ENCODE data around the gene GPR78. TPM values are rescaled to one million over a fixed set of nuclear protein-coding genes. Genes with fewer than 3 reads are reported as not detected.

Gene GPR78
- total RNA-seq, 1 donor from 2014 or later = 0.54 TPM

DNA sequence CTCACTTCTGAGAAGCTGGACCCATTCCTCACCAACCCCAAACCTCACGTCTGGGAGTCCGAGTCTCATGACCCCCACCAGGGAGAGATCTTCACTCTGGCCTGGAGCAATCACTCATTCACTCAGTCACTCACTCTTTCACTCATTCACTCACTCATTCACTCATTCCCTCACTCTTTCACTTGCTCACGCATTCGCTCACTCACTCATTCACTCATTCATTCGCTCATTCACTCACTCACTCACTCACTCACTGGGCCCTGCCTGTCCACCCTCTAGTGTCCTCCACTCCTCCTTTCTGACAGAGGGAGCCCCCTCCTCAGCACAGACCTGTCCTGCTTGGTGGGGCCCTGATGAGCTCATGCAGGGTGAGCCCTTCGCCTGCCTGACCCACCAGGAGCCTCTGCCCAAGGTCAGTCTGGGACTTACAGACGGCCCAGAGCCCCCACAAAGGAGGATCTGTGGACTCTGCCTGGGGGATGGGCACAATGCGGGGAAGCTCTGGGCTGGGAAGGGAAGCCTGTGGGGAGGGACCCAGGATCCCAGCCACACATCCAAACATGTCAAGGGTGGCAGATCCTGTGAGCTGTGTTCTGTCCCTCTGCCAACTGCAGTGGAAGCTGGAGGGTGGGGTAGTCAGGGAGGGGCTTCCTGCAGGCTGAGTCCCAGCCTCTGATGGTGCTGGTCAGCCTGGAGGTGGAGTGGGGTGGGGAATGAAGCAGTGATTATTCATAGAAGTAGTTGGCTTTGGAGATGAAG, 30.8 kb downstream of the GPR78 start:
- Mint-ChIP-seq H3K9me3 (ENCODE audit: unreplicated experiment) (no peaks in the 10 kb centered on the region), H3K4me1 (ENCODE audit: unreplicated experiment) (no peaks in the 10 kb centered on the region), H3K27me3 (ENCODE audit: unreplicated experiment) (peaks cover 7% of the 10 kb centered on the region), H3K4me3 (ENCODE audit: unreplicated experiment) (no peak overlapping the region), H3K36me3 (ENCODE audit: unreplicated experiment) (no peaks in the 10 kb centered on the region), H3K27ac (ENCODE audit: unreplicated experiment) (no peak overlapping the region)
- no peak for DNase-seq (ENCODE audit: extremely low spot score, unreplicated experiment)
- TF ChIP-seq, protein P1, sequence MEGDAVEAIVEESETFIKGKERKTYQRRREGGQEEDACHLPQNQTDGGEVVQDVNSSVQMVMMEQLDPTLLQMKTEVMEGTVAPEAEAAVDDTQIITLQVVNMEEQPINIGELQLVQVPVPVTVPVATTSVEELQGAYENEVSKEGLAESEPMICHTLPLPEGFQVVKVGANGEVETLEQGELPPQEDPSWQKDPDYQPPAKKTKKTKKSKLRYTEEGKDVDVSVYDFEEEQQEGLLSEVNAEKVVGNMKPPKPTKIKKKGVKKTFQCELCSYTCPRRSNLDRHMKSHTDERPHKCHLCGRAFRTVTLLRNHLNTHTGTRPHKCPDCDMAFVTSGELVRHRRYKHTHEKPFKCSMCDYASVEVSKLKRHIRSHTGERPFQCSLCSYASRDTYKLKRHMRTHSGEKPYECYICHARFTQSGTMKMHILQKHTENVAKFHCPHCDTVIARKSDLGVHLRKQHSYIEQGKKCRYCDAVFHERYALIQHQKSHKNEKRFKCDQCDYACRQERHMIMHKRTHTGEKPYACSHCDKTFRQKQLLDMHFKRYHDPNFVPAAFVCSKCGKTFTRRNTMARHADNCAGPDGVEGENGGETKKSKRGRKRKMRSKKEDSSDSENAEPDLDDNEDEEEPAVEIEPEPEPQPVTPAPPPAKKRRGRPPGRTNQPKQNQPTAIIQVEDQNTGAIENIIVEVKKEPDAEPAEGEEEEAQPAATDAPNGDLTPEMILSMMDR (IDR thresholded peaks at IDR 0.05) = no peak

DNA sequence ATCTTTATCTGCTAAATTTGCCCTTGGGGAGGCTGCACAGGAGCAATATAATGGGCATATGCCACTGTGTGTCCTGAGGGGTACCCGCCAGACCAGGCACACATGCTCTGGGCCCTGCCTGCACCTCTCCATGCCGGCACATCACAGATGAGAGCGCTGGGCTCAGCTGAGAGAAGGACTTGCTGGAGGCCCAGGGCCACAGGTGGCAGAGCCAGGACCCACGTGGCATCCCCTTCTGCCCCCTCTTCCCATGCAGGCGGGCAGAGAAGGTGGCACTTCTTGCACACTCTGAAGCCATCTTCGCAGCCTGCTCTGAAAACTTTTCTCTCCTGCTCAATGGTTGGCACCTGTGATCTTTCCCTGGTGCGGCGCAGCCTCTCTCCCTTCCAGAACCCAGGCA, 32.5 kb downstream of the GPR78 start:
- no peak overlapping the region for H3K4me3 Mint-ChIP-seq (ENCODE audit: unreplicated experiment)
- no peak for DNase-seq (ENCODE audit: extremely low spot score, unreplicated experiment)
- H3K27me3 Mint-ChIP-seq (ENCODE audit: unreplicated experiment) = peaks cover 7% of the 10 kb centered on the region
- H3K36me3 Mint-ChIP-seq (ENCODE audit: unreplicated experiment) = no peaks in the 10 kb centered on the region
- TF ChIP-seq, protein P1 (IDR thresholded peaks at IDR 0.05) = no peak
- H3K27ac Mint-ChIP-seq (ENCODE audit: unreplicated experiment) = no peak overlapping the region
- H3K9me3 Mint-ChIP-seq (ENCODE audit: unreplicated experiment) = no peaks in the 10 kb centered on the region
- H3K4me1 Mint-ChIP-seq (ENCODE audit: unreplicated experiment) = no peaks in the 10 kb centered on the region

DNA sequence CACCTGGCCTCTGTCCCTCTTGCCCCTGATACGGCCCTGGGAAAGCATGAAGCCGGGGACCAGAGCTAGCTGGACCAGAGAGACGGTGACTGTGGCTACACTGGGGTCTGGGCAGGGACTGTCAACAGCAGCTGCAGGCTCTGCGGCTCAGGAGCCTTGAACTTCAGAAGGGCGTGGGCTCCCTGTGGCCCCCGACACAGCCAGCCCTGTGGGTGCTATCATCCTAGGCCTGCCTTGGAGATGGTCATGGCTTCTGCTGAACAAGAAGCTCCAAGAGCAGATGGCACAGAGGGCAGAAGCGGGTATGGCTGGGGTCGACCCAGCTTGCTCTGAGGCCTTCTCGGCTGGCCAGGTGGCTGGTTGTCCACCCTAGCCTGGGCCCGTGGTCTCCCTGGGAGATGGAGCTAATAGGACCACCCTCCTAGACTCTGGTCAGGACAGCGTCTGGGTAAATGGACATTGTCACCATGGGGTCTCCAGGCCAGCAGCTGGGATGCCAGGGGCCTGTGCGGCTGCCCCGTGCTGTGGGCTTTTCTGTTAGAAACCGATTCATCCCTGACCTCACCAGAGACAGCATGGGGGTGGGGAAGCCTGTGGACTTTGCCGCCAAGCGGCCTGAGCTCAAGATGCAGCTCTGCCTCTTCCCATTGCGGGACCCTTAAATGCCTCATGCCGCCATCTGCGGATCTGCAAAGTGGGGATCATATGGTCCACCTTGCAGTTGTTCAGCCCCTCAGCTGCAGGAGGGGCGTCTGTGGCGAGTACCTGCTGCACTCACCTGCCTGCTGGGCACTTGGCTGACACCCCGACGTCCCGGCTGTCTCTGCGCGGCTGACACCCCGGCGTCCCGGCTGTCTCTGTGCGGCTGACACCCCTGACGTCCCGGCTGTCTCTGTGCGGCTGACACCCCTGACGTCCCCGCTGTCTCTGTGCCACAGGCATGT, 33.5 kb downstream of the GPR78 start:
- no peak for DNase-seq (ENCODE audit: extremely low spot score, unreplicated experiment)
- Mint-ChIP-seq H3K4me3 (ENCODE audit: unreplicated experiment) (no peak overlapping the region), H3K4me1 (ENCODE audit: unreplicated experiment) (no peaks in the 10 kb centered on the region), H3K27ac (ENCODE audit: unreplicated experiment) (no peak overlapping the region), H3K9me3 (ENCODE audit: unreplicated experiment) (no peaks in the 10 kb centered on the region), H3K27me3 (ENCODE audit: unreplicated experiment) (peaks cover 7% of the 10 kb centered on the region), H3K36me3 (ENCODE audit: unreplicated experiment) (no peaks in the 10 kb centered on the region)
- TF ChIP-seq, protein P1 (IDR thresholded peaks at IDR 0.05) = no peak

DNA sequence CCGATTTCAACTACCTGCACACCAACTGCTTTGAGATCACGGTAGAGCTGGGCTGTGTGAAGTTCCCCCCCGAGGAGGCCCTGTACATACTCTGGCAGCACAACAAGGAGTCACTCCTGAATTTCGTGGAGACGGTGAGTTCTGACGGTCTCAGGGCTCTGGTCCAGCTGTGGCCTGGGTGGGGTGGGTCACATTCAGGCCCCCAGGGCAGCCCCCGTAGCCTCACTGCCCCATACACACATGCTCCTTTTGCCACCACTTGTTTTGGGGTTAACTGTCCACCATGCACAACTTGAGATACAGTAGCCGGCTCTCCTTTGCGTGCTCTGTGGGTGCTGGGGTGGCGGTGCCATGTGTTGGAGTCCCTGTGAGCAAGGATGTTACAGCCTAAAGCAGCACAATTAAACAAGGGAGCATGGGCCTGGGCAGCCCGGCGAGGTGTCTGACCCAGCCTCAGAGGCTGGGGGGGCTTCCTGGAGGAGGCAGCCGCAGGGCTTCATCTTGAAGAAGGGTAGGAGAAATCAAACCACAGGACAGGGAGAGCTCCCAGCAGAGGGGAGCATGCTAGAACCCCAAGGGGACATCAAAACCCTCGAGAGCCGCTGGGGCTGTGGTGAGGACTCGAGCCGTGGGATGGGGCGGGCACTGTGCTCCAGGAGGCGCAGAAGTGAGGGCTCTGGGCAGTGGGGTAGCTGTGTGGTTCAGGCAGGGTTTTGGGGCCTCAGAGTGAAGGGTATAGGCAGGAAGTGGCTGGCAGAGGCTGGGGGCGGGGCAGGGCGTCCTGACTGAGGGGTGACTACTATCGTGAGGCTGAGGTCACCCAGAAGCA, 34.4 kb downstream of the GPR78 start:
- Mint-ChIP-seq H3K4me3 (ENCODE audit: unreplicated experiment) (no peak overlapping the region), H3K27ac (ENCODE audit: unreplicated experiment) (no peak overlapping the region), H3K27me3 (ENCODE audit: unreplicated experiment) (no peaks in the 10 kb centered on the region), H3K9me3 (ENCODE audit: unreplicated experiment) (no peaks in the 10 kb centered on the region), H3K36me3 (ENCODE audit: unreplicated experiment) (no peaks in the 10 kb centered on the region), H3K4me1 (ENCODE audit: unreplicated experiment) (no peaks in the 10 kb centered on the region)
- TF ChIP-seq, protein P1 (IDR thresholded peaks at IDR 0.05) = no peak
- no peak for DNase-seq (ENCODE audit: extremely low spot score, unreplicated experiment)

All from osteocyte (in vitro differentiated cells).